Peyer's patch (tissue), 4 donors: ENCODE data around the gene ISOC2.

Source experiments
- POLR2A ChIP-seq, 2 donors: fragments of 450-650 bp; IDR thresholded peaks; one replicate each; pipeline ENCODE4 v1.5.1; 2017; ENCODE audit warnings: antibody characterized with exemption in 2 of 2, mild to moderate bottlenecking in 2 of 2, moderate library complexity in 2 of 2
- TF ChIP-seq, protein P1 (sequence below), 6 experiments: fragments of 450-650 bp in 4 of 6; fragments of 200-600 bp in 2 of 6; sonication (generic) in 1 of 6; IDR thresholded peaks; one replicate each; pipeline ENCODE4 v1.5.1; 2017 to 2019; ENCODE audit warnings: antibody characterized with exemption in 6 of 6, mild to moderate bottlenecking in 3 of 6, moderate library complexity in 1 of 6

DNA sequence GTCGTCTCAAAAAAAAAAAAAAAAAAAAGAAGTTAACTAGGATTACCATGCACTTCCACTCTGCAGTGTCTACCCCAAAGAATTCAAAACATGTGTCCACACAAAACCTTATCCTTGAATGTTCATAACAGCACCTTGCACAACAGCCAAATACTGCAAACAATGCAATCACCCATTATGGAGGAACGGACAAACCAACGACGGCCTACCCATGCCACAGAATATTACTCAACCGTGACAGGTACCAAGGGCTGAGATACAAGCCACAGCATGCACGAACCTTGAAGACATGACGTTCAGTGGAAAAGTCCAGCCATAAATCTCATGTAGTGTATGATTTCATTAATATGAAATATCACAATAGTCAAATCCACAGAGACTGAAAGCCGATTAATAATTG lies 15.4 kb downstream of the ISOC2 start:
- TF ChIP-seq, protein P1, sequence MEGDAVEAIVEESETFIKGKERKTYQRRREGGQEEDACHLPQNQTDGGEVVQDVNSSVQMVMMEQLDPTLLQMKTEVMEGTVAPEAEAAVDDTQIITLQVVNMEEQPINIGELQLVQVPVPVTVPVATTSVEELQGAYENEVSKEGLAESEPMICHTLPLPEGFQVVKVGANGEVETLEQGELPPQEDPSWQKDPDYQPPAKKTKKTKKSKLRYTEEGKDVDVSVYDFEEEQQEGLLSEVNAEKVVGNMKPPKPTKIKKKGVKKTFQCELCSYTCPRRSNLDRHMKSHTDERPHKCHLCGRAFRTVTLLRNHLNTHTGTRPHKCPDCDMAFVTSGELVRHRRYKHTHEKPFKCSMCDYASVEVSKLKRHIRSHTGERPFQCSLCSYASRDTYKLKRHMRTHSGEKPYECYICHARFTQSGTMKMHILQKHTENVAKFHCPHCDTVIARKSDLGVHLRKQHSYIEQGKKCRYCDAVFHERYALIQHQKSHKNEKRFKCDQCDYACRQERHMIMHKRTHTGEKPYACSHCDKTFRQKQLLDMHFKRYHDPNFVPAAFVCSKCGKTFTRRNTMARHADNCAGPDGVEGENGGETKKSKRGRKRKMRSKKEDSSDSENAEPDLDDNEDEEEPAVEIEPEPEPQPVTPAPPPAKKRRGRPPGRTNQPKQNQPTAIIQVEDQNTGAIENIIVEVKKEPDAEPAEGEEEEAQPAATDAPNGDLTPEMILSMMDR (IDR thresholded peaks at IDR 0.05) = no peak
- TF ChIP-seq POLR2A (IDR thresholded peaks at IDR 0.05) = no peak
